Endothelial cell of umbilical vein (primary cell): ENCODE data around the gene CELF3. TPM values are rescaled to one million over a fixed set of nuclear protein-coding genes. Genes with fewer than 3 reads are reported as not detected.

ENCODE experiments used
- BruUV-seq: library from RNA; stranded (reverse); fragments of 400-500 nt; replicated peaks from 2 replicates; lab custom pipeline; 2021; lab: Mats Ljungman, UMichigan
- CTCF ChIA-PET: fragments of 300-600, 350-600 bp; sonication (Branson Sonifier 250); formaldehyde crosslinking; loops from one replicate; lab custom pipeline; 2021; ENCODE audit warnings: antibody characterized with exemption, inconsistent platforms; lab: Charles Lee
- POLR2A ChIA-PET: fragments of 300-600, 350-600 bp; sonication (Branson Sonifier 250); formaldehyde crosslinking; loops from one replicate; lab custom pipeline; 2021; ENCODE audit warnings: antibody characterized with exemption, inconsistent platforms; lab: Charles Lee
- DNase-seq: peaks from one replicate; pipeline ENCODE4 v3.0.0-alpha.2; 2011; ENCODE audit warnings: low read depth, low spot score
- FAIRE-seq: peaks from 2 replicates; lab custom pipeline; 2011; peaks lifted over from hg19 to GRCh38; lab: Jason Lieb, UNC
- H2AFZ ChIP-seq: 2 replicates; pipeline ENCODE4 v1.6.0; 2012; ENCODE audit warnings: low read depth, low read length, control low read depth, inconsistent platforms
- H3K27ac ChIP-seq: 2 replicates; pipeline ENCODE4 v1.5.1; 2011; ENCODE audit warnings: low read depth, mild to moderate bottlenecking, control low read depth, low read length, moderate library complexity; ENCODE audit not compliant: insufficient read depth
- H3K27me3 ChIP-seq, 2 experiments: 2 replicates each; pipeline versions ENCODE4 v1.6.0 to v1.6.1; 2011; ENCODE audit warnings: low read length in 2 of 2, mixed read lengths in 1 of 2; ENCODE audit not compliant: control insufficient read depth in 2 of 2, insufficient read depth in 2 of 2
- H3K36me3 ChIP-seq, 2 experiments: 2 replicates in 1 of 2; 3 replicates in 1 of 2; pipeline ENCODE4 v1.5.1; 2011; ENCODE audit warnings: low read length in 2 of 2, mild to moderate bottlenecking in 1 of 2, moderate library complexity in 1 of 2; ENCODE audit not compliant: control insufficient read depth in 2 of 2, insufficient read depth in 2 of 2; ENCODE audit errors: extremely low read depth in 1 of 2
- H3K4me1 ChIP-seq: 3 replicates; pipeline ENCODE4 v1.5.1; 2011; ENCODE audit warnings: mild to moderate bottlenecking, low read length; ENCODE audit not compliant: control insufficient read depth, insufficient read depth; ENCODE audit errors: extremely low read depth
- H3K4me2 ChIP-seq: 2 replicates; pipeline ENCODE4 v1.6.1; 2011; ENCODE audit warnings: low read length, control low read depth, mixed read lengths; ENCODE audit not compliant: insufficient read depth
- H3K4me3 ChIP-seq, 3 experiments: fragments of 200-600 bp in 1 of 3; sonication (generic), shearing (Covaris generic) in 1 of 3; replicated peaks in 1 of 3; 2 replicates each; pipeline ENCODE4 v1.5.1; 2011 to 2016; ENCODE audit warnings: control low read depth in 3 of 3, low read length in 3 of 3, mild to moderate bottlenecking in 2 of 3, inconsistent platforms in 1 of 3, low read depth in 1 of 3, moderate library complexity in 1 of 3; ENCODE audit not compliant: insufficient read depth in 1 of 3
- H3K79me2 ChIP-seq: 2 replicates; pipeline ENCODE4 v1.6.0; 2012; ENCODE audit warnings: low read length, inconsistent platforms; ENCODE audit not compliant: control insufficient read depth, insufficient read depth
- H3K9ac ChIP-seq: replicated peaks from 2 replicates; pipeline ENCODE3; 2011; ENCODE audit warnings: low read length, control low read depth; ENCODE audit not compliant: insufficient read depth; ENCODE audit errors: extremely low read depth
- H3K9me1 ChIP-seq: replicated peaks from 3 replicates; pipeline ENCODE4 v1.6.0; 2011; ENCODE audit warnings: mild to moderate bottlenecking, low read length; ENCODE audit not compliant: control insufficient read depth, insufficient read depth; ENCODE audit errors: extremely low read depth
- H3K9me3 ChIP-seq: replicated peaks from 2 replicates; pipeline ENCODE4 v1.5.1; 2012; ENCODE audit warnings: low read length, inconsistent platforms; ENCODE audit not compliant: control insufficient read depth, insufficient read depth
- H4K20me1 ChIP-seq: replicated peaks from 2 replicates; pipeline ENCODE3; 2011; ENCODE audit warnings: mild to moderate bottlenecking, low read length; ENCODE audit not compliant: control insufficient read depth, insufficient read depth; ENCODE audit errors: extremely low read depth
- CTCF ChIP-seq, 2 donors: IDR thresholded peaks; 1 replicate in 1 of 2; 2 replicates in 1 of 2; pipeline ENCODE4 v1.5.1; 2011; ENCODE audit warnings: low read length in 2 of 2, mild to moderate bottlenecking in 2 of 2, moderate library complexity in 2 of 2, control low read depth in 1 of 2, inconsistent platforms in 1 of 2, low read depth in 1 of 2; ENCODE audit not compliant: insufficient read depth in 1 of 2; ENCODE audit errors: extremely low read depth in 1 of 2
- EZH2 ChIP-seq: IDR thresholded peaks from 2 replicates; pipeline ENCODE4 v1.6.1; 2012; ENCODE audit warnings: borderline replicate concordance, low read depth, mild to moderate bottlenecking, moderate library complexity, low read length, inconsistent platforms; ENCODE audit not compliant: severe bottlenecking
- FOS ChIP-seq: IDR thresholded peaks from 2 replicates; pipeline ENCODE4 v1.6.1; 2011; ENCODE audit warnings: mild to moderate bottlenecking, low read length, moderate library complexity, borderline replicate concordance; ENCODE audit not compliant: insufficient read depth
- GATA2 ChIP-seq: IDR thresholded peaks from 2 replicates; pipeline ENCODE4 v1.7.0; 2011; ENCODE audit warnings: low read depth, mild to moderate bottlenecking, moderate library complexity, mixed read lengths, low read length; ENCODE audit not compliant: insufficient read length, insufficient read depth
- JUN ChIP-seq: IDR thresholded peaks from 2 replicates; pipeline ENCODE4 v1.6.1; 2011; ENCODE audit warnings: borderline replicate concordance, low read depth; ENCODE audit not compliant: insufficient read length, insufficient read depth
- MAX ChIP-seq: IDR thresholded peaks from 2 replicates; pipeline ENCODE4 v1.6.1; 2011; ENCODE audit not compliant: insufficient read depth, insufficient read length
- MYC ChIP-seq: IDR thresholded peaks from one replicate; pipeline ENCODE4 v1.6.1; 2011; ENCODE audit warnings: mild to moderate bottlenecking, low read depth, low read length
- POLR2A ChIP-seq: IDR thresholded peaks from 2 replicates; pipeline ENCODE4 v1.6.1; 2012; ENCODE audit warnings: low read depth, mild to moderate bottlenecking, control low read depth, low read length
- POLR2AphosphoS5 ChIP-seq: IDR thresholded peaks from 2 replicates; pipeline ENCODE4 v1.6.1; 2012; ENCODE audit warnings: low read depth, mild to moderate bottlenecking, control low read depth, low read length, moderate library complexity; ENCODE audit not compliant: insufficient read depth
- dilution Hi-C: fragments of 300-500 bp; cut with MboI; formaldehyde crosslinking; loops from one replicate; pipeline ENCODE4 v1.15.0; 2019; ENCODE audit warnings: low sequenced_read_pairs; ENCODE audit not compliant: extremely low pct_ligation_motif_present
- intact Hi-C: fragments of 100-400 bp; cut with micrococcal nuclease; formaldehyde crosslinking; loops from one replicate; pipeline ENCODE4 v1.10.0; 2022
- polyA plus RNA-seq, 4 experiments: library from polyadenylated mRNA; depleted of rRNA in 3 of 4; stranded (reverse) in 3 of 4; unstranded in 1 of 4; fragments of >200 nt; gene quantifications; 2 replicates each; pipeline versions ENCODE4 v1.2.1 to v1.2.3, GENCODE V29; 2011 to 2012; ENCODE audit warnings: missing spikeins in 1 of 4
- total RNA-seq: library from RNA; stranded (reverse); gene quantifications from 2 replicates; pipeline ENCODE4 v1.2.3, GENCODE V29; 2021

CELF3 gene
- total and polyA plus RNA-seq, 2 donors (not counting 3 experiments of a cell fraction or from before 2014, with no cell fraction given), result not detected

- Histone ChIP-seq H2AFZ (no peak overlapping the region), H3K36me3 (peaks cover 0 to 3% of the 10 kb centered on the region in 2 experiments), H3K79me2 (no peaks in the 10 kb centered on the region), H3K4me2 (no peak overlapping the region), H3K9me1 (no peaks in the 10 kb centered on the region), H3K27me3 (no peaks in the 10 kb centered on the region), H3K4me3 (no peak overlapping the region), H3K9ac (no peak overlapping the region), H3K9me3 (no peaks in the 10 kb centered on the region), H4K20me1 (no peaks in the 10 kb centered on the region), H3K27ac (no peak overlapping the region), H3K4me1 (no peaks in the 10 kb centered on the region)
- TF ChIP-seq GATA2 (no peak), FOS (no peak), MYC (no peak), EZH2 (no peak), MAX (no peak), JUN (no peak), POLR2A (no peak), POLR2AphosphoS5 (no peak), CTCF (IDR thresholded peaks at IDR 0.05; ENCODE audit: extremely low read depth in 1 of 2, insufficient read depth in 1 of 2, low read depth in 1 of 2, low read length in 2 of 2) (no peak)
- no peak for DNase-seq
- dilution Hi-C loops, result no loop called here
- FAIRE-seq, result no peak
- ChIA-PET CTCF (interaction anchor here (1.4 kb wide), 1 partner anchor 11 kb away, joined by 3 read pairs; no protein-coding TSS in a partner anchor), POLR2A (no interaction called here)
- no TSS peak for BruUV-seq
- intact Hi-C loops, result no loop called here
Observed at GRCh38 chr1:151668090-151668489, 48.5 kb downstream of the CELF3 start.
